HG03571 (cell line): ENCODE data around the gene NEU4.
"Not testable (repeated sequence)": the region's sequence is repeated elsewhere in the genome, so short reads cannot be mapped to it uniquely, and the experiment has no call there.

Source experiments
- ATAC-seq: cut with Tn5 transposase; IDR thresholded peaks from one replicate; pipeline ENCODE4 v1.9.1; 2021; ENCODE audit not compliant: unreplicated experiment

Gene NEU4

GRCh38 chr2:241775223-241776177, 33.5 kb upstream of the NEU4 start:
- ATAC-seq, result no peak

- ATAC-seq, result no peak
Measured at GRCh38 chr2:241776336-241777169, 32.4 kb upstream of the NEU4 start, which contains the start of gene GAL3ST2. Gene GAL3ST2, plus strand, starts transcription at chr2:241776822. Its CDS starts 134 bp downstream, at chr2:241776956.

- ATAC-seq, result no peak
Measured at GRCh38 chr2:241777170-241777685, 31.8 kb upstream of the NEU4 start.

GRCh38 chr2:241777686-241778627, 31.0 kb upstream of the NEU4 start:
- ATAC-seq, result no peak

GRCh38 chr2:241780939-241781569, 27.9 kb upstream of the NEU4 start:
- ATAC-seq, result no peak

DNA sequence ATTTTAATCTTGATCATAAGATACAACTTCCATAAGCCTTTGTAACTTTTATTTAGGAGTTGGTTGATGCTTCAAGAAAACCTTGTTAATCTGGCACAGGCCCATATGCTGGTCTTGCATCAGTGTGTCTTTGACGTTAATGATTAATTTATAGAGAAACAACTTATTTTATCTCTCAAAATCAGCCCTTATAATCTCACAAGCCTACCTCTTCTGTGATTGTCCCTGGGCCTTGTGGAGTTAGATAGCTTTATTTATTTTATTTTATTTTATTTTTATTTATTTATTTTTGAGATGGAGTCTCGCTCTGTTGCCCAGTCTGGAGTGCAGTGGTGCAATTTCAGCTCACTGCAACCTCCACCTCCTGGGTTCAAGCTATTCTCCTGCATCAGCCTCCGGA, 26.9 kb upstream of the NEU4 start:
- not testable (repeated sequence) for ATAC-seq

DNA sequence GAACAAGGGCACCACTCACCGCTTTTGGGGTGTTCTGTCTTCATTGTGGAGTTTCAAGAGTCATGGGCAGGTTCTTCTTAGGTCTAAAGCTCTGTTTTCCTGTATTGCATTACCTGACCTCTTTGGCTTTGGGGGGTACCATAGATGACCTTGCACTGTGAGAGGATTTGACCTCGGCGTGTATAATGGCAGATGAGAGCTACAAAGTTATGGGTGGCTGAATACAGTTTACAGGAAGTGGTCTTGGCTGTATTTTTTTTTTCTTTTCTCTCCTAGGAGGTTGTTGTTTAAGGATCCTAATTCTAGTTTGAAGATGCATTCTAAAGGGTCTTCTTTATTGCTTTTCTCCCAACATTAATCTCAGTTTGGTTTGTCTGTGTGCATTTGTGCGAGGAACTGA, 20.9 kb upstream of the NEU4 start:
- no peak for ATAC-seq

GRCh38 chr2:241788572-241788971, 20.4 kb upstream of the NEU4 start:
- ATAC-seq, result no peak

- not testable (repeated sequence) for ATAC-seq
Measured at GRCh38 chr2:241791385-241791784, 17.6 kb upstream of the NEU4 start.

- no peak for ATAC-seq
Measured at GRCh38 chr2:241793385-241793784, 15.6 kb upstream of the NEU4 start.

- no peak for ATAC-seq
Measured at GRCh38 chr2:241794250-241794823, 14.7 kb upstream of the NEU4 start.

DNA sequence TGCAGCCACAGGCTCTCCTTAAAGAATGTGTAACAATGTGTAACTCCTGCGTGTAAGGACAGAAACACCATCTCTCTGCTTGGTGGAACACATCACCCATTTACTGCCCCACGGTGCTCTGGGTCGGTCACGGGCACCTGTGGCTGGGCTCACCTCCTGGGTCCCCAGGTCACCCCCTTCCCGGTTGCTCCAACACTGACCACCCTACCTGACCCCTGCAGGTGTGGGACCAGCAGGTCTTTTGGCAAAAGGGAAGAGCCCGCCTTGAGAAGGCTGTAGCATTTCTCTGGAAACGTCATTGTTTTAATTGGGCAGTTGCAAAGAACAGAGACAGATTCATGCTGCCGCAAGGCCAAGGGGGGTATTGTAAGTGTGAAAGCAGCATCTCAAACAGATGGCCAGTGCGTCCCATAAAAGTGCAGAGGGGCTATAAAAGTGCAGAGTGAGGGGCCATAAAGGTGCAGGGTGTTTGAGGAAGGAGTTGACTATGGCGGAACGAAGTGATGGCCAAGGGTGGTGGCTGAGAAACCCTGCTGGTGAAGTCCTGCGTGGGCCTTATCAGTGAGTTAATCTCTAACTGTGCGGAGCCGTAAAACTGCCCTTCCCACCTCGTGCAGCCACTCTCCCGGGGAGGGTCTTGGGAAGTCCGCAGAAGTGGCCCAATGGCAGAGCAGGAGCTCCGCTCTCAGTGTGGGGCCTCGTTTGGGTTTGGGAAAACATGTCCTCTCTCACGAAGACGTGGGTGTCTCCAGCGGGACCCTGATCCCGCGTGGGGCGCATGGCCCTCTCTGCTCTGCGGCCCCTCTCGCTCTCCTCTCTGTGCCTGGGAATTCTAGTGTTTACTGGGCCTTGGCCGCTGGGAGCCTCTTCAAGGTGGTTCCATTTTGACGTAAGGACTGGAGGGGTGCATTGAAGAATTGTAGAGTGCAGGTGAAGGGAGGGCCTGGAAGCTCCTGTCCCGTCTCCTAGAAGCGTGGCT, 13.7 kb upstream of the NEU4 start:
- no peak for ATAC-seq

- no peak for ATAC-seq
Measured at GRCh38 chr2:241796209-241796608, 12.8 kb upstream of the NEU4 start.

- no peak for ATAC-seq
Measured at GRCh38 chr2:241796610-241797138, 12.3 kb upstream of the NEU4 start.

- no peak for ATAC-seq
Measured at GRCh38 chr2:241797441-241798080, 11.4 kb upstream of the NEU4 start.

- ATAC-seq, result no peak
Measured at GRCh38 chr2:241798081-241798630, 10.8 kb upstream of the NEU4 start.
